ENCODE measurements around the gene TMX2. TPM values are rescaled to one million over a fixed set of nuclear protein-coding genes. Genes with fewer than 3 reads are reported as not detected.
"Not testable (repeated sequence)": the region's sequence is repeated elsewhere in the genome, so short reads cannot be mapped to it uniquely, and the experiment has no call there.

TMX2 gene
- total and polyA plus RNA-seq, 7 donors, result 25.2 to 136 (median 37.9) TPM

DNA sequence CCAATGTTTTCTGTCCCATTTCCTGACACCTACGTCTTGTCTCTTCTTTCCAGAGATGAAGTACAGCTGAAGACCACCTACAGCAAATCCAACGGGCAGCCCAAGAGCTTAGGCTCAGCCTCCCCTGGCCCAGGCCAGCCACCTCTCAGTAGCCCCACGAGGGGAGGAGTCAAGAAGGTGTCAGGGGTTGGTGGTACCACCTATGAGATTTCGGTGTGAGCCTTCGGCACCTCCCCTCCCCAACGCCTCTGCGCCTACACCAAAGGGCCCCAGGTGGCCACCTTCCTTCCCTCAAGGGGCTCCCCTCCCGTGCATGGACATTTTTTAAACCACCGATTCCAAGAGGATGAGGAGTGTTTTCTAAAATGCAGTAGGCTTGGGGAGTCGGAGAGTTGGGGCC lies 12.6 kb upstream of the TMX2 start:
- intact Hi-C loops (cut with DNase I), result no loop called here
- 90 to 92% methylated on average over 10 of the region's 10 CpGs for WGBS, 2 donors
- no peak for TF ChIP-seq POLR2A (IDR thresholded peaks at IDR 0.05)
- no peak for TF ChIP-seq POLR2AphosphoS5 (IDR thresholded peaks at IDR 0.05)
- no peak for TF ChIP-seq EP300 (IDR thresholded peaks at IDR 0.05)
- TF ChIP-seq, protein P1, sequence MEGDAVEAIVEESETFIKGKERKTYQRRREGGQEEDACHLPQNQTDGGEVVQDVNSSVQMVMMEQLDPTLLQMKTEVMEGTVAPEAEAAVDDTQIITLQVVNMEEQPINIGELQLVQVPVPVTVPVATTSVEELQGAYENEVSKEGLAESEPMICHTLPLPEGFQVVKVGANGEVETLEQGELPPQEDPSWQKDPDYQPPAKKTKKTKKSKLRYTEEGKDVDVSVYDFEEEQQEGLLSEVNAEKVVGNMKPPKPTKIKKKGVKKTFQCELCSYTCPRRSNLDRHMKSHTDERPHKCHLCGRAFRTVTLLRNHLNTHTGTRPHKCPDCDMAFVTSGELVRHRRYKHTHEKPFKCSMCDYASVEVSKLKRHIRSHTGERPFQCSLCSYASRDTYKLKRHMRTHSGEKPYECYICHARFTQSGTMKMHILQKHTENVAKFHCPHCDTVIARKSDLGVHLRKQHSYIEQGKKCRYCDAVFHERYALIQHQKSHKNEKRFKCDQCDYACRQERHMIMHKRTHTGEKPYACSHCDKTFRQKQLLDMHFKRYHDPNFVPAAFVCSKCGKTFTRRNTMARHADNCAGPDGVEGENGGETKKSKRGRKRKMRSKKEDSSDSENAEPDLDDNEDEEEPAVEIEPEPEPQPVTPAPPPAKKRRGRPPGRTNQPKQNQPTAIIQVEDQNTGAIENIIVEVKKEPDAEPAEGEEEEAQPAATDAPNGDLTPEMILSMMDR (IDR thresholded peaks at IDR 0.05), result no peak

DNA sequence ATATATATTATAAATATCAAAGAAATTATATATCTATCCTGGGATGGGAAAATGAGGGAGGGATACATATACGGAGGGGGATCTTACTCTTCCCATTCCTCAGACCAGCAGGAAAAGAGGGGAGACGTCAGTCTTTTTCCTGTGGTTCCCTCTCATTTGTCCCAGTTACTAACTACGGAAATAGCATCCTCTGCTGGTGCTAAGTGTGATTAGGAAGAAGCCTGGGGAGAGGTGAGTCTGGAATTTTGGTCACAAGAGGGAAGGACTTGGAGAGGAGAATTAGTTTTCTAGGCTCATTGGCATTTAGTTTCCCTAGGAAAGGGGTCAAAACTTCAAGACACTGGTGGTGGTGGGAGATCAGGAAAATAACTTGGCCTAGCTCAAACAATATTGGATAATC lies 12.0 kb upstream of the TMX2 start:
- TF ChIP-seq, protein P1 (IDR thresholded peaks at IDR 0.05), result no peak
- TF ChIP-seq POLR2AphosphoS5 (IDR thresholded peaks at IDR 0.05) (no peak), EP300 (IDR thresholded peaks at IDR 0.05) (no peak), POLR2A (IDR thresholded peaks at IDR 0.05) (no peak)
- Histone ChIP-seq H3K27me3 (no peaks in the 10 kb centered on the region), H3K27ac (no peak overlapping the region), H3K36me3 (peaks cover 27 to 92% (median 58%) of the 10 kb centered on the region in 4 donors), H3K9me3 (no peaks in the 10 kb centered on the region), H3K4me1 (no peaks in the 10 kb centered on the region), H3K4me3 (no peak overlapping the region)
- DNase-seq, result no peak
- intact Hi-C loops (cut with DNase I), result no loop called here
- WGBS, 2 donors, result 77 to 83% methylated on average over 3 of the region's 3 CpGs

More for the DNA sequence above, 12.6 kb upstream of the TMX2 start:
- H3K27me3 ChIP-seq, result no peaks in the 10 kb centered on the region
- peaks cover 33 to 94% (median 61%) of the 10 kb centered on the region in 4 donors for H3K36me3 ChIP-seq
- H3K4me3 ChIP-seq, result no peak overlapping the region
- H3K4me1 ChIP-seq, result no peaks in the 10 kb centered on the region
- no peaks in the 10 kb centered on the region for H3K9me3 ChIP-seq
- no peak overlapping the region for H3K27ac ChIP-seq
- DNase-seq, result no peak

DNA sequence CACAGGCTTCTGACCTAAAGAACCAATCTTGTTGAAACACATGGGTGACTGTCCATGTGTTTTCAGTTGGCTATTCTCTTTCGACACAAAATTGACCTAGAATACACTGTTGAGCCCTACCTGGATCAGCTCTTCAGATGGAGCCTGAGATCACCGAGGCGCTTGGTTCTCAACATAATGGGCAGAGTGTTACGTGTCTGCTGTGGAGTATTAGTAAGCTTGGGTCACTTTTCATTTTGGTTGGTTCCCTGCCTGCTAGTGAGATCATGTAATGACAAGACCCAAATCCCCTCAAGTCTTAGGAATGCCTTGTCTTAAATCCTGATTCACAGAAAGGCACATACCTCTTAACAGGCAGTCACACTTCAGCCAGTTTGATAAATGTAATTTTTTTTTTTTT lies 9.1 kb upstream of the TMX2 start:
- Histone ChIP-seq H3K4me1 (no peaks in the 10 kb centered on the region), H3K27me3 (no peaks in the 10 kb centered on the region), H3K27ac (no peak overlapping the region), H3K4me3 (no peak overlapping the region), H3K9me3 (no peaks in the 10 kb centered on the region), H3K36me3 (peaks cover 9 to 69% (median 37%) of the 10 kb centered on the region in 4 donors)
- no peak for DNase-seq
- intact Hi-C loops (cut with DNase I), result no loop called here
- TF ChIP-seq POLR2AphosphoS5 (IDR thresholded peaks at IDR 0.05), result no peak
- TF ChIP-seq, protein P1 (IDR thresholded peaks at IDR 0.05), result no peak
- TF ChIP-seq EP300 (IDR thresholded peaks at IDR 0.05), result no peak
- TF ChIP-seq POLR2A (IDR thresholded peaks at IDR 0.05), result no peak
- 95 to 97% methylated on average over 4 of the region's 4 CpGs for WGBS, 2 donors

DNA sequence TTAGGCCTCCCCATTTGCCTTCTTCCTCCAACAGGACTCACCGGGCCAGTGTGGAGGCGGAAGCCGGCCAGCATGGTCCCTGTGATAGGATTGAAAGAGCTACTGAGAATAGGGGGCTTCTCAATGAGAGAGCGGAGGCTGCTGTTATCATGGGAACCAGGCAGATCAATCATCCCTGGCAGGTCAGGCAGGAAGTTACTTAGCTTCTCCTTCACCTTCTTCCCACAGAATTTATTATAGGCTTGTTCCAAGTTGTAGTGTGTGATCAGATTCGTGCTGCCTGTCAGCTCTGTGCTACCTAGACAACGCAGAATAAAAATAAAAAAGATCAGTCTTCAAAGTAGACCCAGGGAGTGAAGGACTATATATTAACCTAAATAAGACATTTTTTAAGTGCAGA lies 7.5 kb upstream of the TMX2 start:
- Histone ChIP-seq H3K27me3 (no peaks in the 10 kb centered on the region), H3K4me1 (peaks cover 0 to 3% (median 0%) of the 10 kb centered on the region in 4 donors), H3K4me3 (no peak overlapping the region), H3K36me3 (peaks cover 0 to 58% (median 21%) of the 10 kb centered on the region in 4 donors), H3K9me3 (no peaks in the 10 kb centered on the region), H3K27ac (no peak overlapping the region)
- 93 to 96% methylated on average over 6 of the region's 6 CpGs for WGBS, 2 donors
- no peak for DNase-seq
- TF ChIP-seq POLR2AphosphoS5 (IDR thresholded peaks at IDR 0.05) (no peak), POLR2A (IDR thresholded peaks at IDR 0.05) (no peak), EP300 (IDR thresholded peaks at IDR 0.05) (no peak)
- TF ChIP-seq, protein P1 (IDR thresholded peaks at IDR 0.05), result no peak
- intact Hi-C loops (cut with DNase I), result no loop called here

DNA sequence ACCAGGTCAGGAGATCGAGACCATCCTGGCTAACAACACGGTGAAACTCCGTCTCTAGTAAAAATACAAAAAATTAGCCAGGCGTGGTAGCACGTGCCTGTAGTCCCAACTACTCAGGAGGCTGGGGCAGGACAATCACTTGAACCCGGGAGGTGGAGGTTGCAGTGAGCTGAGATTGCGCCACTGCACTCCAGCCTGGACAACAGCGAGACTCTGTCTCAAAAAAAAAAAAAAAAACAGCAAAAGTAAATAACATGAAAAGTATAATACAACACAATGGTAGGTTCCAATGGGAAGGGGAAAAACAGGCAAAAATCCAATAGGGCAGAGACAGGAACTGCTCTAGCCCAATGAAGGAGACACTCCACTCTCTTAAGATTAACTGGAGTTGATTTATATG lies 7.0 kb upstream of the TMX2 start:
- DNase-seq; H3K27ac ChIP-seq; intact Hi-C loops (cut with DNase I); H3K27me3 ChIP-seq; H3K4me1 ChIP-seq; H3K4me3 ChIP-seq; H3K9me3 ChIP-seq: not testable (repeated sequence)
- 93 to 96% methylated on average over 8 of the region's 8 CpGs for WGBS, 2 donors
- H3K36me3 ChIP-seq, result peaks cover 0 to 53% (median 17%) of the 10 kb centered on the region in 4 donors
